ENCODE measurements around the gene TRIM47.

TRIM47 gene

DNA sequence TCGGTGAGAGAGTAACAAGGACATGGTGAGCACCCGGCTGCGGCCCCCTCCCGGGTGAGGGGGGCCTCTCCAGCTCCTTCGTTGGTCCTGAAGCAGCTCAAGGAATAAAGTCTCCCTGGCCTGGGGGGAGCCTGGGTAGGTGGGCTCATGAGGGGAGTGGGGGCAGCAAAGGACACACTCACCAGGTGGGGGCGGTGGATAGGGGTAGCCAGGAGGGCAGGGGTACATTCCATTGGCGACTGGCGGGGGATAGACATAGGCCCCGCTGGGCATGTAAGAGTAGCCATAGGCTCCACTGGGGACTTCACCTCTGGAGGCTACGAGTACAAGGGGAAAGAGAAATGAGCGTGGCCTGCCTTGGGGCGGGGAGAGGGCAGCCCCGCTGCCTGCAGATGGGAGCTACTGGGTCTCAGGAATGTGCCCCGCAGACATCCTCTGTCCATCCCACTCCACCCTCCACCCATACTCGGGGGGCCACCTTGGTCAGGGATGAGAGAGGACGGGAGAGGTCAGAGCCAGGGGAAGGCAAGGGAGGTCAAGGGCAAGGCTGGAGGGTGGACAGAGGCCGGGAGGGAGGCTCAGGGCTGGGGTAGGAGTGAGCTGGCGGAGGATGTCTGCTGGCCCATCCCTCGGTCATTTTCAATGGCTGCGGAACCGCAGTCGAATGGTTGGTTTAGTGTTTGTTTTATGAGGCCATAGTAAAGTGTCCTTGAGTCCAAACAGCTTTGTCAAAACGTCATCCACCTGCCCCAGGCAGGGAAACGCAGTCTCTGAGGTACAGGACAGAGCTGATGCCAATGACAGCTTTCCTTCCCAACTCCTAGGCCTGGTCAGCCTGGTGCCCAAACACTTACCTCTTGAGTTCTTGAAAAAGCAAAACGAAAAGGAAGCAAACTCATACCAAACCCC is 30.5 kb downstream of the TRIM47 start:
- no peak for DNase-seq (ENCODE audit: low read depth in 2 of 2)

- no peak for DNase-seq (ENCODE audit: low read depth in 2 of 2)
Observed at GRCh38 chr17:75846692-75847613, 31.4 kb downstream of the TRIM47 start.

DNA sequence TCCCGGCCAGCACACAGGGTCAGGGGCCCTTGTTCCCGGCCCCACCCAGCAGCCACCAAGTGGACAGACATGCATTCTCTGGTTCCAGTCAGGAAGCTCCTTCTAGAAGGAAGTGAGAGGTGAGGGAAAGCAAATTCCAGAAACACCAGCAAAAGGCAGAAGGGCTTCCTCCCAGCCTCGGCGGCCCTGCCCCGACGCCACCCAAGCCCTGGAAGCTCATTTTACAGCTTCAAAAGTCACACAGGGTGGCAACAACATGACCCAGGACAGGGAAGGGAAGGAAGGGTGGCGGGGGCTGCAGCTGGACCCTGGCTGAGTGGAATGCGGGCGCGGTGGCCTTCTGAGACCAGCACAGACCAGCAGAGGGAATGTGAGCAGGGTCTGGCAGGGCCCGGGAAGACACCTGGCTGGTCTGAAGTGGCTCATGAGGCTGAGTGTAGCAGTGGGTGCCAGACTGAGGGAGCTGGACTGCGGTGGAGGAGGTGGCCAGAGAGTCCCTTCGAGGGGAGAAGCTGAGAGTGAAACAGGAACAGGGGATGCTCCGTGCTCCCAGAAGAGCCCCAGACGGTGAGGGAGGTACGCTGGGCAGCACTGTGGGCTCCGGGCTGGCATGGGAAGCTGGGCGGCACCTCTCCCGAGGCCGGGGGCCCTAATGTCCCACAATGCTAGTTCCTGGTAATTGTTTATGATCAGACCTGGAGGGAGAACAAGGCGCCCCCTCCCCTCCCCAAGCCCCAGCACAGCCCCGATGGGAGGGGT is 32.3 kb downstream of the TRIM47 start:
- no peak for DNase-seq (ENCODE audit: low read depth in 2 of 2)

DNA sequence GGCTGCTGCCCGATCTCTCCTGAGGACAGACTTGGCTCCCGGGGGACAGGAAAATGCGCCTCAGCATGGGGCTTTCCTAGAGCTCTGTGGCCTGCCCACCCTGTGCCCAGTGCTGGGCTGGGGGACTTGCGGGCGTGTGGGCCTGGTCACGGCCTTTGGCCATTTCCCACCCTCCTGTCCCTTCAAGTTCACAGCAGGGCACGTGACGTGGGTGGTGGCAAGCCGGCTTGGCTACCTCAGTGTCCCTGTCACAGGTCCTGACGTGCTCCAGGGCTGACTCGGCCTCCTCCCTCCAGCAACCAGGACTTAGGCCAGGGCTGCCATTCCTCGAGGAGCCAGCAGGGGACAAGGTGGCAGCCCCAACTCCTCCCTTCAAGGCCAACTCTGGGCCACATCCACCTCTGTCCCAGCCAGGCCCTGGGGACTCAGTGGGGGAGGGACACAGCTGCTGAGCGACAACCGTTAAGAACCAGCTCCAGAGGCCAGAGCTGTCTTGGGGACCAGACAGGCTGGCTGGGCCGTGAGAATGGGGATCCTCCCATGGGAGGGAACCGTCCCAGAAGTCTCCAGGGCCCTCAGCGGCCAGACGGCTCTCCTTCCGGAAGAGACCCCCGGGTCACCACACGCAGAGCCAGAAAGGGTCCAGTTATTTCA is 33.2 kb downstream of the TRIM47 start:
- DNase-seq (ENCODE audit: low read depth in 2 of 2), result no peak

GRCh38 chr17:75844530-75845057 is 33.8 kb downstream of the TRIM47 start:
- no peak for DNase-seq (ENCODE audit: low read depth in 2 of 2)

DNA sequence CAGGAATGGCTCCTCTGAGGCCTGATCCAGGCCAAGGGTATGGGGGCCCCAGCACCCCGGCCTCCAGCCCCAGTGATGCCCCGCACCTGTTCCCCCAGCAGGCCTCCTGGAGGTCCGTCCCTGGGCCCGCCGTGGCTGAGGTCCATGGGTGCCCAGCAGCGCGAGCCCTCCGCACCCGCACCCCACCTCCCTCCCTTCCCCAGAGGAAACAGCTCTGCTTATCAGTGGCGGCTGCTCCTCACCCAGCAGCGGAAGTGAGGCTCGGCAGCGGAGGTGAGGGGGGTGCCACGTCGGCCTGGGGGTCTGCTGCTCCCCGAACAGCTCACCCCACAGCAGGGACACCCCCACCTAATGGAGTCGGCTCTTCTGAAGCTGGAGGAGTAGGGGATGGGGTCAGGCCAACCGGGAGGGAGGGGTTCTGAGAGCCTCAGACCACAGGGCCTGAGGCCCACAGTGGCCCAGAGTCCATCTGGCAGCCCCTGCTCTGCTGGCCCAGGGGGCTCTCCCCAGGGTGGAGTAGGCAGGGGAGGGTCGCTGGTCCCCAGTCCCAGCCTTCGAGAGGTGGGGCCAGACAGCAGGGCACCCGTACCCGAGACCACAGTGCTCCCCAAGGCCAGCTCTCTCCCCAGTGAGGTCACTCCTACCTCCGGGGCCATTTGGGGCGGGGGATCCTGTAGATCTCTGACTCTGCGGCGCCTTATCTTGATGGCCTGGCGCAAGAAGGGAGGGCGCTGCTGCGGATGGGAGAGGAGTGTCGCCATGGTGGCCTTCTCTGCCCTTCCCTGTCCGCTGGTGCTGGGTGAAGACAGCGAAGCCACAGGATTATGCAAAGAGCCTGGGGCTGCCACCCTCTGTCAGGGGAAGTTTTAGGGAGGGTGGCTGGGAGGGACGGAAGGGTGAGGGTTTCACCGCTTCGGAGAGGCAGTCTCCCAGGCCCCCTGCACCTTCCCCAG is 34.5 kb downstream of the TRIM47 start, which contains the start of gene UNC13D:
TSS of gene UNC13D (minus strand) at position 828 of the 953 bp plus-strand sequence. CDS start at position 761, 67 bp downstream.
- no peak for DNase-seq (ENCODE audit: low read depth in 2 of 2)

- no peak for DNase-seq (ENCODE audit: low read depth in 2 of 2)
Observed at GRCh38 chr17:75842963-75843576, 35.3 kb downstream of the TRIM47 start.

DNA sequence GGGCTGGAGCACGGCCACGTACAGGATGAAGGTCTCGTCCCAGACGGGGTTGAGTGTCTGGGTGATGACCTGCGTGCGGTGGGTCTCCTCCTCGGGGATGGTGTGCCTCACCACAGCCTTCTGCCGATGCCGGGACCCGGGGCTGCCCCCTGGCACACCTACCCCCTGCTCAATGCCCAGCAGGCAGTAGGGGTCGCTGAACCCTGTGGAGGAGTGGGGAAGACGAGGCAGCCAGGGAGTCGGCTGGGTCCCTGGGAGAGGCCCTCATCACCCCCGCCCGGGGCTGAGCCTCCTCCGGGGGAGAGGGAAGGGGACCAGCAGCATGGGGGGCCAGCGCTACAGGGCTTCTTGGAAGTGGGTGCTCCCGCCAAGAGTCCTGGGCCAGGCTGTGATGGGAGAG is 36.0 kb downstream of the TRIM47 start:
- DNase-seq (ENCODE audit: low read depth in 2 of 2), result no peak

DNA sequence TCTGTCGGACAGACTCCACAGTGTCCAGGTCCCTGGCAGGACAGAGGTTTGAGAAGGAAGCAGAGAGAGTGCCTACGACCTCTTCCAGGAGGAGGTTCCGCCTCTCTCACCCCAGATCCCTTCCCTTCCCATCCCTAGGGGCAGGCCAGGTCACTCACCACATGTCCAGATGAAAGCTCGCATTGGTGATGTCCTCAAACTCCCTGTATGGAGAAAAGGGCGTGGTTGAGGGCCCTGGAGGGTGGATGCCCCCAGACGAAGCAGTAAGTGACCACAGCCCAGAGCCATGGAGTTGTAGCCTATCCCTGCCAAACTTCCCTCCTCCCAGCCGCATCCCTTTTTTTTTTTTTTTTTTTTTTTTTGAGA is 37.6 kb downstream of the TRIM47 start:
- DNase-seq (ENCODE audit: low read depth in 2 of 2), result no peak

DNA sequence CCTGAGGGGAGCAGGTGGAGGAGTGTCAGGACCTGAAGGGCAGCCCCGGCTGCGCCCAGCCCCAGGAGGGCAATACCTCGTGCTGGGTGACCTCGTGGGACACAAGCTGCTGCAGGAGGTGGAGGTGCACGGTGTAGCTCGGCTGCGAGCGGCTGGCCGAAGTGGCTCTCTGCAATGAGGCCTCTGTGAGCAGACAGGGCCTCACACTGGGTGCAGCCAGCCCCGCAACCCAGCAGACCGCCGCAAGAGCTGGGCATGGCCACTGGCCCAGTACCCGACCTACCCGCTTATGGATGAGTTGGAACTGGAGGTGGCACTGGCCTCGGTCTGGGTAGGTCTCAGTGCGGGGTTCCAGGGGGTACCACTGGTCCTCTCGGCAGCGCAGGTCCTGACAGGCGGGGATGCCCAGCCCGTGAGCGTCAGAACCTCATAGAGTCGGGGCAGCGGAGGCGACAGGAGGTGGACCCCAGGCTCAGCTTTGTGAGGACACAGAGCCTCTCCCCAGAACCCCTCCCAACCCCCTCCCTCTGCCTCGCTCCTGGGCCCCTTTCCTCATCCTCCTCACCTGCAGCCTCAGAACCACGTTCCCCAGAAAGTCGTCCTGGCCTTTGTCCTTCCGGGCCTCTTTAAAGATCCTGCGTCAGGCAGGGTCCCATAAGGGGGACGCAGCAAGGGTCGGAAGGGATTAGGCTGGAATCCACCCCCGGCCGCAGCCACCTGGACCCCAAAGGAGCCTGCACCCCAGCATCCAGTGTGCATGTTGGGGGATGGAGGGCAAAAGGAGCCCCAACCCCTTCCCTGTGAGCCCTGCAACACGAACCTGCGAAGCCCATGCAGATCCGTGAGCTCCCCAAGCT is 38.2 kb downstream of the TRIM47 start:
- no peak for DNase-seq (ENCODE audit: low read depth in 2 of 2)

- DNase-seq (ENCODE audit: low read depth in 2 of 2), result no peak
Observed at GRCh38 chr17:75838410-75838809, 40.0 kb downstream of the TRIM47 start.

- DNase-seq (ENCODE audit: low read depth in 2 of 2), result no peak
Observed at GRCh38 chr17:75837899-75838298, 40.5 kb downstream of the TRIM47 start.

DNA sequence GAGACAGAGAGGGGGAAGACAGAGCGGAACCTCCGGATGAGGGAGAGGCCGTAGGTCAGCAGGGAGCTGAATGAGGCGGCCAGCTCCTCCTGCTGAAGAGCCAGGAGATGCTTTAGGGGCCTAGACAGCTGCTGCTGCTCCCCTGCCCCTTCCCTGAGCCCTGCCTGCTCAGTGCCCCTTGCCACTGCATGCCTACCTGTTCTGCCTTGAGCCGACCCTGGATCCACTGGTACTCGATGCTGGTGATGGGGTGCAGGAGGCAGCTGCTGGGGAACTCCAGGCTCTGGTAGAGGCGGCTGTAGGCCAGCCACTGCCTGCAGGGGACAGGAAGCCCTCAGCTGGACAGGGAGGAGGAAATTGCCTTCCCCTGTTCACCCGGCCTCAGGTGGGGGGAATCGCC is 41.8 kb downstream of the TRIM47 start:
- no peak for DNase-seq (ENCODE audit: low read depth in 2 of 2)

DNA sequence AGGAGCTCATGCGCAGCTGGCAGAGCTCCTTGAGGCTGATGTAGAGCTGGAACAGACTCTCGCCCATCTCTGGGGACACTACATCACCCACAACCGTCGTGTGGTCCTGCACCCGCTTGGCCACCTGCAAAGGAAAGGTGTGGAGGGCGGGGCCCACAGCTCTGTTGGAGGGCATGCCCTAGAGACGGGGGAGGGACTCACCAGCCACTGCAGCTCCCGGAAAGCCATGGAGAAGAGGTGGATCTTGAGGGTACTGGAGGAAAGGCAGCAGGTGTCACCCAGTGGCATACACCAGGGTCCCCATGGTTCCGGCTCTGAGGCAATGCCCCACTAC is 42.8 kb downstream of the TRIM47 start:
- DNase-seq (ENCODE audit: low read depth in 2 of 2), result no peak

- no peak for DNase-seq (ENCODE audit: low read depth in 2 of 2)
Observed at GRCh38 chr17:75834928-75835653, 43.3 kb downstream of the TRIM47 start.

DNA sequence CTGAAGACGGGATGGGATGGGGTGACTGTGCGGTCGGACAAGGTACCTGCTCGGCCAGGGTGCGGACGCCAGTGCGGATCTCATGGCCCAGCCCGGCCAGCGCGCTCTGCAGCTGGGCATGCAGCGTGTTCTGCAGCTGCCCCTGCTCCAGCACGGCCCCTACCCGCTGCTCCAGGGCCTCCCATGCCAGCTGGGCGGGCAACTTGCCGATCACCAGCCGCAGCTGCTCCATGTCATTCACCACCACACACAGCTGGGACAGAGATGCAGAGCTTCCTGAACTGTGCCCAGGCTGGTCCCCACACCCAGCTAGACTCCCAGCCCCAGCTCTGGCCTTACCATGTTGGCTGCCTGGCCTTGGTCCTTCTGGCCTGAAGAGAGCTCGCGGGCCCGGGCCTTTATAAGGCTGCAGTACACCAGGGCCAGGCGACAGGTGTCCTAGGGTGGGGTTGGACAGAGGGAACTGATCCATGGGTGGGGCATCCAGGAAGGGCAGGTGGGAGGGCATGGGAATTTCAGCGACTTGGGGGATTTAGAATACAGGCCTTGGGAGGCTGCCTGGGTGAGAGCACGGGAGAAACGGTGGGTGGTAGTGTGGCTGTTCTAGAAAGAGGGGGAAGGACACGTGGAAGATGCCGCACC is 44.0 kb downstream of the TRIM47 start:
- no peak for DNase-seq (ENCODE audit: low read depth in 2 of 2)

DNA sequence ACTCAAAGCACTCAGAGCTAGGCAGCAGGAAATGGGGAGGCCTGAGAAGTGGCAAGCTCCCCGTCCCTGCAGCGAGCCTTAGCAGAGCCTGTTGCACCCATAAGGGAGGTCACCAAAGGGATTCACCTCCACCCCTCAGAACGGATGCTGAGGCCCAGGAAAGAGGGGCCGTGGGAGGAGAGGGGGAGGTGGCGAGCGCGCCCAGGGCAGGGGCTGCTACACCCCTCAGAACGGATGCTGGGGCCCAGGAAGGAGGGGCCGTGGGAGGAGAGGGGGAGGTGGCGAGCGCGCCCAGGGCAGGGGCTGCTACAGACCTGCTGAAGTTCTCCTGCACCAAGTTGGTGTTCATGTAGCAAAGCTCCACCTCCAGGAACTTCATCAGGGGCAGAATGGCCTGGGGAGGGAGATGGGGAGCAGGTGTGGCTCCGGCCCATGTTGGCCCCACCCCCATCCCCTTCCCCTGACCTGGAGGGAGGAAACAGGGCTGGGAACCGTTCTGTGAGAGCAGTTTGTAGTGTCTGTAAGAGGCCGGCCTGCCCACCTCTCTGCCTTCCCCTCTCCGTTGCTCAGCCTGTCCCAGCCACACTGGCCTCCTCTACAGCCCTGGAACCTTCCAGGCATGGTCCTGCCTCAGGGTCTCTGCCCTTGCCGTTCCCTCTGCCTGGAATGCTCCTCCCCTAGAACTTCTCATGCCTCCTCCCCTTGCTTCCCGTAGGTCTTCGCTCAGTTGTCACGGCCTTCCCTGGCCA is 45.6 kb downstream of the TRIM47 start:
- no peak for DNase-seq (ENCODE audit: low read depth in 2 of 2)
